Stomach (tissue), 4 donors: ENCODE results near the gene MGAT4A.

ENCODE experiments used
- CTCF ChIP-seq, 7 experiments: fragments of 450-650 bp in 4 of 7; fragments of 200-600 bp in 3 of 7; sonication (generic) in 3 of 7; IDR thresholded peaks; one replicate each; pipeline ENCODE4 v1.5.1; 2016 to 2019; ENCODE audit warnings: antibody characterized with exemption in 7 of 7, control low read depth in 2 of 7, mild to moderate bottlenecking in 1 of 7
- EP300 ChIP-seq: sonication (generic); formaldehyde crosslinking; IDR thresholded peaks from one replicate; pipeline ENCODE4 v1.6.1; 2017; ENCODE audit warnings: antibody characterized with exemption
- POLR2A ChIP-seq, 4 donors: fragments of 450-650 bp; IDR thresholded peaks; one replicate each; pipeline ENCODE4 v1.6.1; 2016; ENCODE audit warnings: antibody characterized with exemption in 4 of 4, control low read depth in 2 of 4, mild to moderate bottlenecking in 1 of 4, moderate library complexity in 1 of 4
- POLR2AphosphoS5 ChIP-seq, 3 donors: sonication (generic); formaldehyde crosslinking; IDR thresholded peaks; one replicate each; pipeline ENCODE4 v1.6.1; 2016; ENCODE audit warnings: antibody characterized with exemption in 3 of 3

- TF ChIP-seq CTCF (IDR thresholded peaks at IDR 0.05): no peak
- TF ChIP-seq POLR2A (IDR thresholded peaks at IDR 0.05): no peak
- TF ChIP-seq EP300: no peak
- no peak for TF ChIP-seq POLR2AphosphoS5 (IDR thresholded peaks at IDR 0.05)
These were observed 20.2 kb downstream of the MGAT4A start for GRCh38 chr2:98710734-98711133.
